HUES6 (cell line): Measurements from ENCODE around the gene RAE1.

ENCODE experiments used
- H3K27ac ChIP-seq: 2 replicates; pipeline ENCODE4 v1.7.0; 2013; ENCODE audit warnings: low read depth, mild to moderate bottlenecking, low read length, inconsistent platforms
- H3K27me3 ChIP-seq: 2 replicates; pipeline ENCODE4 v1.6.1; 2013; ENCODE audit warnings: low read length; ENCODE audit not compliant: control insufficient read depth, insufficient read depth
- H3K36me3 ChIP-seq: 2 replicates; pipeline ENCODE4 v1.6.1; 2013; ENCODE audit warnings: low read length; ENCODE audit not compliant: control insufficient read depth, insufficient read depth
- H3K4me1 ChIP-seq: 2 replicates; pipeline ENCODE4 v1.6.1; 2013; ENCODE audit warnings: low read length; ENCODE audit not compliant: control insufficient read depth, insufficient read depth
- H3K4me3 ChIP-seq: 2 replicates; pipeline ENCODE4 v1.5.1; 2013; ENCODE audit warnings: low read depth, low read length
- H3K9ac ChIP-seq: one replicate; pipeline ENCODE4 v1.6.1; 2013; ENCODE audit warnings: mild to moderate bottlenecking, low read length
- H3K9me3 ChIP-seq: 2 replicates; pipeline ENCODE4 v1.6.1; 2013; ENCODE audit warnings: low read depth, low read length; ENCODE audit not compliant: control insufficient read depth, insufficient read depth

The RAE1 gene

DNA sequence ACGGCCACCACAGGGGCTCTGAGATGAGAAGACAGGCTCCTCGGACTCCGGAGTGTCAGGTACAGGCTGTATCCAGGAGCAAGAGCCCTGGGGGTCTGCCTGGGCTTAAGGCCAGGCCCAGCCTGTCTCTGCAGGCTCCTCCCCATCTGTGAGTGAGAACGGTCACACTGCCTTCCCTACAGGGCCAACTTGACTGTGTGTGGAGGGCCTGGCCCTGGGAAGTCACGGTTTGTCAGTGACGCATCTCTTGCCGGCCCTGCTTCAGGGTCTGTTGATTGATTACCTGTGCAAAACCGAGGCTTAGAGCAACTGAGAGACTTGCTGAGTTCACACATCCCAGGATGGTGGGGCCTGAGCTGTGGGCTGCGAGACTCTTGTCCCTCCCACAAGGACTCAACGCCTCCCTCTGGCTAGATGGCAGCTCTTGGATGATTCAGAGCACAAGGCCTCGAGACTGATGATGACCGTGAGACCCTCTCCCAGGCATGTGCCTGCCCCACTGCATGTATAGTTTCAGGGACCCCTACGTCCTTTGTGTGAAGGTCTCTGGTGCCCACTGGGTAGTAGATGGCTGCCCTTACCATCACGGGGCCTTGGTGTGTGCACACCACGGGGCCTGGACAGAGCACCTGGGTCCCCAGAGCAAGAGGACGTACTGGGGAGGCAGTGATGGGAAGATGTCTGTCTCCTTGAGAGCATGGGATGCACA is 46.1 kb downstream of the RAE1 start:
- no peaks in the 10 kb centered on the region for H3K9me3 ChIP-seq
- no peak overlapping the region for H3K4me3 ChIP-seq
- H3K36me3 ChIP-seq, result peaks cover 81% of the 10 kb centered on the region
- H3K4me1 ChIP-seq, result peaks cover 35% of the 10 kb centered on the region
- H3K27me3 ChIP-seq, result no peaks in the 10 kb centered on the region
- H3K27ac ChIP-seq, result no peak overlapping the region
- H3K9ac ChIP-seq, result peak overlapping the region; percentile 19

DNA sequence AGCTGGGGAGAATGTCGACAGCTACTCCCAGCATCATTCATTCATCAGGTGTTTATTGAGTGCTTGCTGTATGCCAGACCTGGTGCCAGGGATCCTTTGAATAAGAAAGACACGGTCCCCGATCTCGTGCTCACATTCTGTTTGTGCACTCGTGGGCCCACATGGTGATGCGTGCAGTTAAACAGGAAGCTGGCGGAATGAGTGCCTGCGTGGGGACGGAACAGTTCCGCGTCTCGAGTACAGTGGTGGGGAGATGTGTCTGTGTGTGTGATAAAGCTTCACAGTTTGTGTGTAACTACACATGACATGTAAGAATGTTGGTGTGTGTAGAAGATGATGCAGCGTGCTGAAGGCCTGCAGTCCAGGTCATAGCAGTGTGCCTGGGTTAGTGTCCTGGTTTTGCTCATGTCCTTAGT is 46.6 kb downstream of the RAE1 start:
- H3K9ac ChIP-seq, result peak overlapping the region; percentile 19
- peaks cover 84% of the 10 kb centered on the region for H3K36me3 ChIP-seq
- no peak overlapping the region for H3K27ac ChIP-seq
- H3K27me3 ChIP-seq, result no peaks in the 10 kb centered on the region
- H3K9me3 ChIP-seq, result no peaks in the 10 kb centered on the region
- peaks cover 30% of the 10 kb centered on the region; the same call in 1 of the 2 replicates for H3K4me1 ChIP-seq
- no peak overlapping the region for H3K4me3 ChIP-seq

DNA sequence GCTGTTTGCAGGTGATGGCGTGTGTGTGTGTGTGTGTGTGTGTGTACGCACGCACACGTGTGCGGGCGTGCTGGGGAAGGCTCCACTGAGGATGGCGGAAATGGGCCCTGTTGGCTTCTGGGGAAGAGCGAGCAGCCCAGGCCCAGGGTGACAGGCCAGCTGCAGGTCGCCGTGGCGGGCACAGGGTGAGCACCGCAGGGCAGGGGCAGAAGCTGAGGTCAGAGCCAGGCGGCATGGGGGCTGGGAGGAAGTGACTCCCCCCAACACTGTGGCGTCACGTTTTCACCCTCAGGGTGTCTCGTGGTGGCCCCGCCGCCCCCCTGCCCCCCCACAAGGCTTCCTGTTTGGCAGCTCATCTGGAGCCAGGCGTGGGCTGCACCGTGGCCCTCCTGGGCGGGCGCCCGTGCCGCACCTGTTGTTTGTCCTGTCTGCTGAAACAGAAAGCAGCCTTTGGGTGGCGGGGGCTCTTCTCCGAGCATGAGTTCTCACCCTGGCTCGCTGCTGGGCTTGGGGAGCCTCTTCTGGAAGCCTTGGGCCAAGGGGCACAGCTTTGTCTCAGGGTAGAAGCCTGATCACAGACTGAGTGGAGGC is 47.3 kb downstream of the RAE1 start:
- no peaks in the 10 kb centered on the region for H3K27me3 ChIP-seq
- peaks cover 84% of the 10 kb centered on the region for H3K36me3 ChIP-seq
- H3K9ac ChIP-seq, result no peak overlapping the region
- no peaks in the 10 kb centered on the region for H3K9me3 ChIP-seq
- H3K4me3 ChIP-seq, result no peak overlapping the region
- peaks cover 24% of the 10 kb centered on the region; the same call in 1 of the 2 replicates for H3K4me1 ChIP-seq
- H3K27ac ChIP-seq, result no peak overlapping the region

DNA sequence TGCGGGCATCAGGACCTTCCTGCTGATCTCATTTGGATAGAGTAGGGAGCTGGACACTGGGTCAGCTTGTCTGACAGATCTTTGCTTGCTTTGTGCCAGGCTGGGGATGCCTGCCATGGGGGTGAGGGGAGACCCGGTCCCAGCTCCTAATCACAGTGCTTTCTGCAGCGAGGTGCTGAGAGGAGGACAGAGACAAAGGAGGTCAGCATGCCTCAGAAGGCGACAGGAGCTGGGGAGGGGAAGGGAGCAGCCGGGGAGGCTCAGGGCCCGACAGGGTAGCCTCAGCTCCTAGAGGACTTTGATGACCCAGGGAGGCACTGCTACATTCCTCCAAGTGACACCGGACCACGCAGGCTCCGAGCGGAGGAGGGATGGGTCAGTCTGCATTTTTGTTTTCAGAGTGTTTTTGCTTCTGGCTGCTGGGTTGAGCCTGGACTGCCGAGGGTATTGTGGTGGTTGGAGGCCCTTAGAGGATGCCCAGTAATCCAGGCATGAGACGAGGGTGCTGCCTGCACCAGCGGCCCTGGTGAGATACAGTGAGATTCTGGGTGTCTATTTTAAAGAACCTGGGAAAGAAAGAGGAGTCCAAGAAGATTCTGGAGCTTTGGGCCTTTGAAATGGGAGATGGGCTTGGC is 48.0 kb downstream of the RAE1 start:
- H3K27ac ChIP-seq, result no peak overlapping the region
- no peak overlapping the region for H3K4me3 ChIP-seq
- peaks cover 82% of the 10 kb centered on the region for H3K36me3 ChIP-seq
- no peaks in the 10 kb centered on the region for H3K27me3 ChIP-seq
- H3K9ac ChIP-seq, result no peak overlapping the region
- H3K4me1 ChIP-seq, result peaks cover 18% of the 10 kb centered on the region; the same call in 1 of the 2 replicates
- H3K9me3 ChIP-seq, result no peaks in the 10 kb centered on the region

DNA sequence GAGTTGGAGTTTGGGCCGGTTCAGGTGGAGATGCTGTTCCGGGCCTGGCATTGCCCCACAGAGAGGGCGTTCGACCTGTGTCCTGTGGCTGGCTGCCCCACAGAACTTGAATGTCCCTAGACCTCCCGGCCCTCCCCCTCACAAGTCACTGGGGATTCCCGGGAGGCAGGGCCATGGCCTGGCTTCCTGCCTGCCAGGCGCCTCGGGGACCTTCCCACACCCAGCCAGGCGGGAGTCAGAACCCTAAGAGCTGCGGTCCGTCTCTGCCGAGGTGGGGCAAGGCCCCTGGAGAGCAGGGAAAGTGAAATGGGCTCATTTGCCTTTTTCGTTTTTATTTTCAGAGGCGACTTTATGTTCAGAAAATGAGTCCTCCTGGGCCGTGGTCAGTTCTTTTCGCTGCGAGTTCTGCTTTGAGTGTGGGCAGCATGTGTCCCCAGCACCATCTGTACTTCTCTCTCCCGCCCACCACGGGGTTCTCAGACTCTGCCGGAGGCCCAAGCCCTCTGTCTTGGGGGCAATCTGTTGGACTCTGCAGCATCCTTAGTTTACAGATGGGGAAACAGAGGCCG is 48.6 kb downstream of the RAE1 start:
- Histone ChIP-seq H3K27ac (no peak overlapping the region), H3K4me1 (peaks cover 17% of the 10 kb centered on the region; the same call in 1 of the 2 replicates), H3K9me3 (no peaks in the 10 kb centered on the region), H3K36me3 (peaks cover 82% of the 10 kb centered on the region), H3K9ac (no peak overlapping the region), H3K27me3 (no peaks in the 10 kb centered on the region), H3K4me3 (no peak overlapping the region)

DNA sequence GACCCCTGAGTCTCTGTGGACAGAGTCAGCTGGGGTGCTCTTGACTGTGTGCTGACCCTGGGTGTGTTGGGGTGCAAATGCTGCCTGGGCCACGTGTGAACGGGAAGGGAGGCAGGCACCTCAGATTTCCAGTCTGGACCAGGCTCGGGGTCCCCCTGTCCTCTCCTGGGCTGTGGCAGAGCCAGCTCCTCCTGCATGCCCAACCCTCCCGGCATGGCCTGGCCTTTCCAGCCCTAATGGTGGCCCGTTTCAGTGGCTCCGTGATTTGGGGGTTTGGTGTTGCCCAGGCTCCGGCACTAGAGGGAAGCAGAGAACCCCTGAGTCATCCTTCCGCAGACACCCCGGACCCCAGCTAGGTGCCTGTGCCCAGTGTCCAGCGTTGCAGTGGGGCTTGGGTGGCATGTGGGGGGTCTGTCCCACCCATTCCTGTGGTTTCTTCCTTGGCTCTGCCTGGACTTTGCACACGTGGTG is 49.2 kb downstream of the RAE1 start:
- no peaks in the 10 kb centered on the region for H3K9me3 ChIP-seq
- no peak overlapping the region for H3K9ac ChIP-seq
- no peak overlapping the region for H3K27ac ChIP-seq
- H3K27me3 ChIP-seq, result no peaks in the 10 kb centered on the region
- H3K4me3 ChIP-seq, result no peak overlapping the region
- peaks cover 11% of the 10 kb centered on the region; the same call in 1 of the 2 replicates for H3K4me1 ChIP-seq
- H3K36me3 ChIP-seq, result peaks cover 85% of the 10 kb centered on the region

DNA sequence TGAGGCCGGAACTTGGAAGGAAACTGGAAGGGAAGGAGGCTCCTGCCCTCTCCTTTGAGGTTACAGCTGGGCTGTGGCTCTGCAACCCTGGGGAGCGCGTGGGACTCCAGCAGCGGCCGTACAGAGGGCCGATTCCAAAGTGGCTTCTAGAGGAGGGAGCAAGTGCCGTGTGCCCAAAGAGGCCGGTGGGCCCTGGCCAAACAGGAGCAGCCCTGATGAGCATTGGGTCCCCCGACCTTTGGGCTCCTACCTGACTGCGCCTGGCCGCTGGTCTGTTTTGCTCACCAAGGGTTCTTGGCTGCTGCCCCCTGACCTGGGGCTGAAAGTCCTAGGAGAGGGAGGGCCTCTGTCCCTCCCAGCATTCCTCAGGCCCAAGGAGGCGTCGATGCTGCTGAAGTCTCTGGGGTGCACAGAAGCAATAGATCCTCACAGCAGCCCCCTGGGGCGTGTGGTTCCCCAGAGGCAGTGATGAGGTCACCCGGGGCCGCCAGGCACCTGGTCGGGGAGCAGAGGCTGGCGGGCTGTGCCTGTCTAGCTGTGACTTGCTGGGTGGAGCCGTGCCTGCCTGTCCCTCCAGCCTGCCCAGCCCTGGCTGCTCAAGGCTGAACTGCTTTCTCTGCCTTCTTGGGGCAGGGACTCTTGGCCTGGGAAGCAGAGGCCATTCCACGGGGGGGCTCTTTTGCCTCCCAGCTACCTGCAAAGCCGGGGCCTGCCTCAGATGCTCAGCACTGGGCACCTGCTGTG is 49.9 kb downstream of the RAE1 start:
- Histone ChIP-seq H3K27ac (no peak overlapping the region), H3K27me3 (no peaks in the 10 kb centered on the region), H3K4me3 (no peak overlapping the region), H3K9me3 (no peaks in the 10 kb centered on the region), H3K36me3 (peaks cover 90% of the 10 kb centered on the region), H3K4me1 (peaks cover 4% of the 10 kb centered on the region; the same call in 1 of the 2 replicates), H3K9ac (no peak overlapping the region)

DNA sequence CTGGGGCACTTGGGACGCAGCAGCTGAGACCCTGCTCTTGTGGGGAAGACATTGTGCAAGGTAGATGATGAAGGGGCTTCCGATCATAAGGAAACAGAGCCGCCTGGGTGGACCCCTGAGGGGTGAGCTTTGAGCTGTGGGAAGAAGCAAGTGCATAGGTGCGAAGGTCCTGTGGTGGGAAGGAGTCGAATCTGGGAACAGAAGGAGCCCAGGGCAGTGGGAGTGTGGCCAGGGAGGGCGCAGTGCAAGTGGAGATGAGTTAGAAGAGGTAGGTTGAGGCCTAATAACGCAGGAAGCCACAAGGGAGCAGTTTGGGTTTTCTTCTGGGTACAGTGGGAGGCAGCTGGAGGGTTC is 50.5 kb downstream of the RAE1 start:
- Histone ChIP-seq H3K27ac (no peak overlapping the region), H3K36me3 (peaks cover 90% of the 10 kb centered on the region), H3K4me1 (peaks cover 4% of the 10 kb centered on the region; the same call in 1 of the 2 replicates), H3K4me3 (no peak overlapping the region), H3K9ac (no peak overlapping the region), H3K27me3 (no peaks in the 10 kb centered on the region), H3K9me3 (no peaks in the 10 kb centered on the region)

DNA sequence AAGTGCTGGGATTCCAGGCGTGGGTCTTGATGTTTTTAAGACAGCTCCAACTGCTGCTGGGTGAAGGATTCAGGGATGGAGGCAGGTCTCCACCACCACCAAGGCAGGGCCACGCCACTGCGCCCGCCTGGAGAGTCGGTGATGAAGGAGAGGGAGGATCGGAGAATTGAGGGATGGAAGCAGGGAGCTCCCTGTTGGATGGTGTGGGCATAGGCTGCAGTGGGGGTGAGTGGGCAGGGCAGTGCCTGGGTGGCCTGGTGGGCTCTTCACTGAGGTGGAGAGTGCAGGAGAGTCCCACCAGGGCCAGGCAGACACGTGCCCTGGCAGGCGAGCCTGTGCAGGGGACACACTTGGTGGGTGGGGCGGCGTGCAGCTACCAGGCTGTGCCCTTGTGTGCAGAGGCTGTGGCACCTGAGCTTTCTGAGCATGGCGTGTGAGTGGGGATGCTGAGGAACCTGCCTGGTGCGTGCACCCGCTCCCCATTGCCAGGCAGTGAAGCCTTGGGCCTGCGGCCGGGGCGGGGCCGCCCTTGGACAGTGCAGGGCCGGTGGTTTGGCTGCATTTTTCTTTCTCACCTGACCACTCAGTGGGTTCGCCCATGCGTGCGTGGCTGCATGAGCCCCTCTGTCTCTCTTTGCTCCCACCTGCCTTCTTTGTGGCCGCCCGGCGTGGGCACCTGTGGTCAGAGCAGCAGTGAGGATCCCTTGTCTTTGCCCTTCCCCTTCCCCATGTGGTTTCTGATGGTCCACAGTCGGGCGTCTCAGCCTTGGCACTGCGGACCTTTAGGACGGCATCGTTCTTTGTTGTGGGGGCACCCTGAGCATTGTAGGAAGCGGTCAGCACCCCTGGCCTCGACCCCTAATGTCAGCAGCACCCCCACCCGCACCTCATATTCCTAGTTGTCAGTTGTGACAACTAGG is 51.4 kb downstream of the RAE1 start:
- H3K9me3 ChIP-seq, result no peaks in the 10 kb centered on the region
- peaks cover 88% of the 10 kb centered on the region for H3K36me3 ChIP-seq
- H3K27ac ChIP-seq, result no peak overlapping the region
- no peak overlapping the region for H3K9ac ChIP-seq
- no peaks in the 10 kb centered on the region for H3K4me1 ChIP-seq
- no peaks in the 10 kb centered on the region for H3K27me3 ChIP-seq
- H3K4me3 ChIP-seq, result no peak overlapping the region

DNA sequence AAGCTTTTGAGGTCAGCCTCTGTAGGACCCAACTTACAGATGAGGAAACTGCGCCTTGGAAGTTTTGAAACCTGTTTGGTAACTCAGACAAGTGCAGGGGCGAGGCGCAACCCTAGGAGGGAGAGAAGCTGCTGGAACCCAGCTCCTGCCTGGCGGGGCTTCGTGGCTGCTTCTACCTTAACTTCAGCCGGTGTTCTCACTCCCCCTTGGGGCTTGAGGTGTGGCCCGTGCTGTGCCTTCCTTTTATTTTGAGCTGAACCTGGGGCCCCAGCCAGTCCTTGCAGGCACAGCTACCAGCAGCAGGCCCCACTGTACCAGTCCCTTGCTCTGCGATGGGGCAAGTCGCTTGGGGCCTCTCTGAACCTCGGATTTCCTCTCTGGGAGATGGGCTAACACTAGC is 52.2 kb downstream of the RAE1 start:
- Histone ChIP-seq H3K9ac (no peak overlapping the region), H3K4me3 (no peak overlapping the region), H3K27me3 (no peaks in the 10 kb centered on the region), H3K36me3 (peaks cover 88% of the 10 kb centered on the region), H3K27ac (no peak overlapping the region), H3K9me3 (no peaks in the 10 kb centered on the region), H3K4me1 (no peaks in the 10 kb centered on the region)
